ENCODE data around the gene FOXE3. TPM values are rescaled to one million over a fixed set of nuclear protein-coding genes. Genes with fewer than 3 reads are reported as not detected.
A peak's percentile ranks its signal among the peaks of the same experiment; 100 is the strongest.

Gene FOXE3
- total RNA-seq, 1 experiment from 2014 or later = 0.15 TPM

GRCh38 chr1:47440599-47441081, 24.6 kb downstream of the FOXE3 start:
- no peak overlapping the region for H3K23ac ChIP-seq (ENCODE audit: insufficient read length, low read depth, low read length)
- H3K9ac ChIP-seq (ENCODE audit: extremely low read depth, insufficient read length, low read length) = no peak overlapping the region
- no peak overlapping the region for H3K27ac ChIP-seq (ENCODE audit: insufficient read length, low read depth, low read length)
- H3K14ac ChIP-seq (ENCODE audit: insufficient read depth, low read length) = no peak overlapping the region
- H4K8ac ChIP-seq (replicated peaks; ENCODE audit: insufficient read length, low read depth, low read length) = no peak overlapping the region
- no peak overlapping the region for H4K91ac ChIP-seq (ENCODE audit: insufficient read length, low read depth, low read length)
- H3K9me3 ChIP-seq (ENCODE audit: control insufficient read depth, low read depth, low read length) = no peaks in the 10 kb centered on the region
- H4K20me1 ChIP-seq (ENCODE audit: control insufficient read depth, insufficient read depth, insufficient read length) = no peaks in the 10 kb centered on the region
- H3K79me2 ChIP-seq (ENCODE audit: insufficient read depth, low read length) = no peaks in the 10 kb centered on the region
- H3K27me3 ChIP-seq (ENCODE audit: insufficient read depth, low read length) = peaks cover 86% of the 10 kb centered on the region
- no peak overlapping the region for H3K56ac ChIP-seq (ENCODE audit: insufficient read length, low read depth, low read length)
- H3K27ac Mint-ChIP-seq = no peak overlapping the region
- no peaks in the 10 kb centered on the region for H3K79me1 ChIP-seq (ENCODE audit: insufficient read depth, low read depth, low read length, poor library complexity, severe bottlenecking)
- H2BK120ac ChIP-seq (ENCODE audit: low read depth, low read length, poor library complexity, severe bottlenecking) = no peak overlapping the region
- no peak overlapping the region for H3K4me3 Mint-ChIP-seq
- peaks cover 0 to 10% of the 10 kb centered on the region in 2 experiments; a peak in 1 of 5 replicates for H3K9me3 Mint-ChIP-seq
- H3K4ac ChIP-seq (ENCODE audit: low read depth, low read length) = no peak overlapping the region
- 0 out of 2 replicates have a peak overlapping the region, but pooled peaks have one; percentile 71 for H2BK15ac ChIP-seq (ENCODE audit: low read depth, low read length)
- no peak overlapping the region for H2BK20ac ChIP-seq (ENCODE audit: low read depth, low read length, poor library complexity, severe bottlenecking)
- peaks cover 14 to 29% of the 10 kb centered on the region in 2 experiments for H3K4me1 Mint-ChIP-seq
- TF ChIP-seq, protein P1, sequence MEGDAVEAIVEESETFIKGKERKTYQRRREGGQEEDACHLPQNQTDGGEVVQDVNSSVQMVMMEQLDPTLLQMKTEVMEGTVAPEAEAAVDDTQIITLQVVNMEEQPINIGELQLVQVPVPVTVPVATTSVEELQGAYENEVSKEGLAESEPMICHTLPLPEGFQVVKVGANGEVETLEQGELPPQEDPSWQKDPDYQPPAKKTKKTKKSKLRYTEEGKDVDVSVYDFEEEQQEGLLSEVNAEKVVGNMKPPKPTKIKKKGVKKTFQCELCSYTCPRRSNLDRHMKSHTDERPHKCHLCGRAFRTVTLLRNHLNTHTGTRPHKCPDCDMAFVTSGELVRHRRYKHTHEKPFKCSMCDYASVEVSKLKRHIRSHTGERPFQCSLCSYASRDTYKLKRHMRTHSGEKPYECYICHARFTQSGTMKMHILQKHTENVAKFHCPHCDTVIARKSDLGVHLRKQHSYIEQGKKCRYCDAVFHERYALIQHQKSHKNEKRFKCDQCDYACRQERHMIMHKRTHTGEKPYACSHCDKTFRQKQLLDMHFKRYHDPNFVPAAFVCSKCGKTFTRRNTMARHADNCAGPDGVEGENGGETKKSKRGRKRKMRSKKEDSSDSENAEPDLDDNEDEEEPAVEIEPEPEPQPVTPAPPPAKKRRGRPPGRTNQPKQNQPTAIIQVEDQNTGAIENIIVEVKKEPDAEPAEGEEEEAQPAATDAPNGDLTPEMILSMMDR (conservative IDR thresholded peaks at IDR 0.05) = no peak
- H2BK5ac ChIP-seq (ENCODE audit: insufficient read length, low read length) = no peak overlapping the region
- no peak overlapping the region for H2AK5ac ChIP-seq (ENCODE audit: insufficient read length, low read length)
- WGBS (ENCODE audit: extremely low coverage, insufficient read length, low lambda C conversion rate) = no CpG with 5 or more reads among the region's 5 CpGs
- H2BK12ac ChIP-seq (ENCODE audit: insufficient read length, low read depth, low read length) = no peak overlapping the region
- no peak overlapping the region for H3K18ac ChIP-seq (ENCODE audit: insufficient read length, low read depth, low read length)
- peak; percentile 45 for DNase-seq
- no peak overlapping the region for H4K5ac ChIP-seq (ENCODE audit: insufficient read length, low read depth, low read length)
- H3K27me3 Mint-ChIP-seq (ENCODE audit: low read depth) = peaks cover 23% of the 10 kb centered on the region
- no peak overlapping the region for H2AFZ ChIP-seq (ENCODE audit: low read length)
- H3K4me2 ChIP-seq (ENCODE audit: insufficient read depth, insufficient read length, low read length) = no peak overlapping the region
- H3K23me2 ChIP-seq (ENCODE audit: insufficient read length, low read depth, low read length, poor library complexity, severe bottlenecking) = peaks cover 16% of the 10 kb centered on the region
- H3K4me1 ChIP-seq (ENCODE audit: insufficient read depth, low read length) = peaks cover 3% of the 10 kb centered on the region; the same call in 1 of the 2 replicates
- no peaks in the 10 kb centered on the region for H3K36me3 Mint-ChIP-seq (ENCODE audit: insufficient read depth in 1 of 3, low read depth in 3 of 3)
- no peak overlapping the region for H3T11ph ChIP-seq (ENCODE audit: low read length)
